HG02588 (cell line): Measurements from ENCODE around the gene NFKB1.
A peak's percentile ranks its signal among the peaks of the same experiment; 100 is the strongest.
"Not testable (repeated sequence)": the region's sequence is repeated elsewhere in the genome, so short reads cannot be mapped to it uniquely, and the experiment has no call there.

Experiments
- ATAC-seq: cut with Tn5 transposase; IDR thresholded peaks from one replicate; pipeline ENCODE4 v1.9.1; 2021; ENCODE audit warnings: mild to moderate bottlenecking, moderate library complexity; ENCODE audit not compliant: unreplicated experiment

NFKB1 gene

DNA sequence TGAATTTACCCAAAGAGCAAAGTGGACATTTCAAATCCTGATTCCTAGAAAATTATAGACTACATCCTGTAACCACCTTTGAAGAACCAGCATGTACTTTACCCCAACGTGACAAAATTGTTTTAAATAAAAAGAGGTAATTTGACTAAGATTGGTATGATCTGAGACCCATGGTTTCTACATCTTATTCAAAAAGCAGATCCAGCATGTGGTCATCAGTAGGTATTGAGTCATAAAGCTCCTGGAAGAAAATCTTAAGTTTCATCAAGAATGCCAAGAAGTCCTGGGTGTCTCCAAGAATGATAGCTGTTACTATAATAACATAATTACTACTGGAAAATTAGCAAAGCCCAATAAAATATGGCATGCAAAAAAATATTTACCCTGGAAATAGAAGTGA is 61.8 kb downstream of the NFKB1 start:
- ATAC-seq: no peak

DNA sequence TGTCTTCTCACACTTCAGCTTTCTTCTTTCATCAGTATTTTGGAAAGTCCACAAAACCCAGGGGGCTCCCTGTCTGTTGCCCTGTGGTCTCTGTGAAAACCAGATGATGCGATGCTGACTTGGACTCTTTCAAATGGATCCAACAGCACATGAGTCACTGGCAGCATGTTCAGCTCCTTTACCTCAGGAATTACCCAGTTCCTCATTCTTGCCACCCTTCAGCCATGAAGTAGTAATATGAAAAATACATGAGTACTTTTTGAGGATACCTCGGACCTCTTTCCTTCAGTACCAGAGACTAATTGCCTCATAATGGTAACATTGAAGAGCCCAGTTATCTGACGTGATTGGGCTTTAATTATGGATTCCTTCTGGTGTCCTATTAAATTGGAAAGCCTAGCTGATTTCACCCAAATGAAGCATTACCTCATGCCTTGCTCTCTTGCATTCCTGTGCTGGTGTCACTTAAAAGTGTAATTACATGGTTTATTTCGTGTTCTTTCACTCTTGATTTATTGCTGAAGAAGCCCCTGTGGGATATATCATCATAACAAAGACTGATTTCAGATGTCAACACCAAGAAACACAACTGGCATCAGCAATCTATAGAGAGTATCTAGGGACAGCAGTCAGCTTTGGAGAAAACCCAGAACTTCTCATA is 63.4 kb downstream of the NFKB1 start:
- ATAC-seq: peak; percentile 86

DNA sequence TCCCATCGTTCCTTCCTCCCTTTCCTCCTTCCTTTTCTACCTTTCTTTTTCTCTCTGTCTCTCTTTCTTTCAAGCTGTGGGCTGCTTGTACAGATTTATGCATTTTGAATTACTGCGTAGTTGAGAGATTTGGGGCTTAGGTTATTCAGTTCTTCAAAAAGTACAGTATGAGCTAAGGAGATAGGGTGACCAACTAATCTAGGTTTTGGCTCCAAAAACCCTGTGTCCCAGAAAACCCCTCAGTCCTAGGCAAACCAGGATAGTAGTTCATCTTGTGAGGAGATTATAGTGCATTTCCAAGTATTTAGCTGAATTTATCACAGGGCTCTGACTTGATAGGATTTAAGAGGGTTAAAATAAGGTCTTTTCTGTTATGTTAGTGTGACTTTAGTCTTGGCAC is 64.5 kb downstream of the NFKB1 start:
- ATAC-seq: no peak

DNA sequence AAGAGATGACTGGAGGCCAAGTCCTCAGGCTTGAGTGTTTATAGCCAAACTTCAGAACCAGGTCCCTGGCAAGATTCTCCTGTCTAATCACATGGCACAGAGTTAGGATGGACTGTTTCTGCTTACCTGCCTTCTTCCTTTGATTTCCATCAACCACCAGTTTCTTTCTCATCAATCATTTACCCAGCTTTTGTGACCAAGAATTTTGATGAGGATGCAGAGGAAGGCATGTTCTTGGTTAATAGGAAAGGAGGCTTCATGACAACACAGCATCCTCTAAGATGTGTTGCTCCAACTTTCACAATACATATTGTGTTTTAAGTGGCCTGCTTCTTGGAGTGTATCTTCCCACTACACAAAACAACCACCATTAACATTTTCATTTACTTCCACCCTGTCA is 65.3 kb downstream of the NFKB1 start:
- ATAC-seq: no peak

DNA sequence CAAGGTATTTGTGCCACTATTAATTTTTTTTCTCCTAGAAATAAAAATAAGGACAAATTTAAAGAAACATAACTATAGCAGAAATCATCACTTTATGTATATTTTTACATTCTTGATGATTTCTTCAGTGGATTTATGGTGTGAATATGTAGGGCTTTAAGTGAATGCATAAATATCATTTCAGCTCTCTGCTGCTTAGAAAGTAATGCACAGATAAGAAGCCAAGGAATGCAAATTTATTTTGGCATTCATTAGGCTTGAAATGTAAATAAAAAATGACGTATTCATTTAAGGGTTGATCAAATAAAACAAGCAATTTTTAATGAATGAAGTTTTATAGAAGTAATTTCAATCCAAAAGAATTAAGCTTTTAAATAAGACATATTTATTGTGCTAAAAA is 66.3 kb downstream of the NFKB1 start:
- ATAC-seq: no peak

DNA sequence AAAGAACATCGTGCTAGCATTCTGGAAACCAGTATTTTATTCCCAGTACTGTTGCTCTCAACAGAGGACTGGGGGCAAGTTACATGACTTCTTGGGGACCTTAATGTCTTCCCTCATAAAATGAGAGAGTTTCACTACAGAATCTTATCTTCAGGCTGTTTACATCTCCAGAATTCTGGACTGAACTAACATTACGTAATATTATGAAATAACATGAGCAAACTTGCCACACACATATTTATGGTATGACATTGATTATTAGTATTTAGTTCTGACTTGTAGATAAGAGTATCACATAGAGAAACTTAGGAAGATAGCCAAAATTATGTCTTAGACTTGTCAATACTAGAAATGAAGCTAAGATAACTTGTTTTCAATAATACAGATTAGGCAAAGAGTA is 68.0 kb downstream of the NFKB1 start:
- no peak for ATAC-seq

DNA sequence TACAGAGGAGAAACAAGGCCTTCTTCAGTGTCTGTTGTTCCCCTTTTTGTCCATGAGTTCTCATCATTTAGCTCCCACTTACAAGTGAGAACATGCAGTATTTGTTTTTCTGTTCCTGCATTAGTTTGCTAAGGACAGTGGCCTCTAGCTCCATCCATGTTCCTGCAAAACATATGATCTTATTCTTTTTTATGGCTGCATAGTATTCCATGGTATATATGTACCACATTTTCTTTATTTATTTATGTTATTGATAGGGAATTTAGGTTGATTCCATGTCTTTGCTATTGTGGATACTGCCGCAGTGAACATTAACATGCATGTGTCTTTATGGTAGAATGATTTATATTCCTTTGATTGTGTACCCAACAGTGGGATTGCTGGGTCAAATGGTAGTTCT is 69.1 kb downstream of the NFKB1 start:
- not testable (repeated sequence) for ATAC-seq

DNA sequence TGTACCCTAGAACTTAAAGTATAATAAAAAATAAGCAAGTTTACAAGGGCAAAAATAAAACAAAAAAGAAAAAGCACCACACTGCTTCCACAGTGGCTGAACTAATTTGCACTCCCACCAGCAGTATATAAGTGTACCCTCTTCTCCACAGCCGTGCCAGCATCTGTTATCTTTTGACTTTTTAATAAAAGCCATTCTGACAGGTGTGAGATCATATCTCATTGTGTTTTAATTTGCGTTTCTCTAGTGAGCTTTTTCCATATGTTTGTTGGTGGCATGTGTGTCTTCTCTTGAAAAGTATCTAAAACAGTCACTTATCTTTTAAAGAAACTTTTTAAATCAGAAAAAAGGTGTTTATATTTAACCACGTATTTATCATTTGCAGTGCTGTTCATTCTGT is 71.3 kb downstream of the NFKB1 start:
- ATAC-seq: no peak

DNA sequence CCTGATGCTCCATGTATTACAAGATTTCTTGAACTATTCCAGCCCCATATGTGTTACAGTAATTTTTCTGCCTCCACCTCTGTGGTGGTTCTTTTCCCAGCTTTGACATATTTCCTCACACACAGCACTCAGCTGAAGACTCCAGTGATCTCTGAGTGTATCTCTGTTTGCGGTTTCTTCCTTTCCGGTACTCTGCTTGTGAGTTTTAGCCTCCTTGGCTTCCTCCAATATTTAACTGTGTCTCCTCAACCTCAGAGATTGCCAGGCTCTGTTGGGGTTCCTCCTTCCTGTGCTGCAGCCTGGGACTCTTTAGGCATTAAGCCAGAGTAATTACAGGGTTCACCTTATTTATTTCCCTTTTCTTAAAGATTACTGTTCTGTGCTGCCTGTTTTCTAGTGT is 73.2 kb downstream of the NFKB1 start:
- no peak for ATAC-seq

DNA sequence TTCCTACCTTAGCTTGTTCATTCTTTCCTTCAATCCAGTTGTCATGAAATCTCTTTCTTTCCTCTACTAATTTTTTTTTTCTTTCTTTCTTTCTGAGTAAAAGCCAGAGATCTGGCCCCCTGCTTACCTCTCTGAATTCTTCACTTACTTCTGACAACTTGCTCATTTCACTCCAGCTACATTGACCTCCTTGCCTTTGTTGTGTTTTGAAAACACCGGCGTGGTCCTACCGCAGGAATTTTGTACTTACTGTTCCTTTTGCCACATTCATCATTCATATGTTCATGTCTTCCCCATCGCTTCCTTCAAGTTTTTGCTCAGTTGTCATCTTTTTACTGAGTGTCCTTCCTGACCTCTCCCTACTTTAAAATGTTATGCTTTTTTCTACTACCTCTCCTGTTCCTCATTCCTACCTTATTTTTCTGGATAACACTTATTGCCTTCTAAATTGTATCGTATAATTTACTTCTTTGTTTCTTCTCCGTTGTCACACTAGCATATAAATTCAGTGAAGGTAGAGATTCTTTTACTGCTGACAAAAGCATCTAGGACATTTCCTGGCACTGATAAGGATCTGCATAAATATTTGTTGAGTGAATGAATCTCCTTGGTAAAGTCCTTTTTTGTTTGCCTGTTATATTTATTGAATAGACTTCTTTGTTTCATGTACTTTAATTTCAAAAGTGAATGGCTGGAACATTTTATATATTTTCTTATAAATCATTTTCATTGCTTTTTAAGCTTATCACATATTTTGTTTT is 74.4 kb downstream of the NFKB1 start:
- ATAC-seq: no peak

DNA sequence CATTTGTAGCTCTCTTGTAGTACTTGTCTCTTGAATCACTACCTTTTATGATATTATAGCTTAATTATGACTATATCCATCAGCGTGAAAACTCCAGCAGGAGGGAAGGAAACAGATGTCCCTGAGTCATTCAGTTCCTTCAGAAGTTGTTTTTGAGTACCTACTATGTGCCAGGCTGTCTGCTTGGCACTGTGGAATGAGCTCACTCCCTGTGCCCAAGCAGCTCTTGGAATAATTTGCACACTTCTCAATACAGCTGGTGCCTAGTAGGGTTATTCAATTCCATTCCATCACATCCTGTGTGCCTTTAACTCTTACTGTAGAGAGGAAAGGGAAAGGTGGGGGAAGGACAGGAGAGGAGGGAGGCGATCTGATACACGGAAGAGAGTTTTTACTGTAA is 77.1 kb downstream of the NFKB1 start:
- no peak for ATAC-seq

DNA sequence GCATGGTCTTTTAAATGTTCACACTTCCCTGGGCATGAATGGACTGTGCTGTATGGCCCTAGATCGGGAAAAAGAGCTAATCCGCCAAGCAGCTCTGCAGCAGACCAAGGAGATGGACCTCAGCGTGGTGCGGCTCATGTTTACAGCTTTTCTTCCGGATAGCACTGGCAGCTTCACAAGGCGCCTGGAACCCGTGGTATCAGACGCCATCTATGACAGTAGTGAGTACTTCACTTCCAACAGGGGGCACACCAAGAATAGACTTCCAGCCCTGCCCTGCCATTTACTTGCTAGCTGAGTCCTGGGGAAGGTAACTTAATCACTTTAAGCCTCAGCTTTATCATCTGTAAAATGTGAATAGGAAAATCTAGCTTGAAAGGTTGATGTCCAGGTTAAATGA is 77.7 kb downstream of the NFKB1 start:
- no peak for ATAC-seq

DNA sequence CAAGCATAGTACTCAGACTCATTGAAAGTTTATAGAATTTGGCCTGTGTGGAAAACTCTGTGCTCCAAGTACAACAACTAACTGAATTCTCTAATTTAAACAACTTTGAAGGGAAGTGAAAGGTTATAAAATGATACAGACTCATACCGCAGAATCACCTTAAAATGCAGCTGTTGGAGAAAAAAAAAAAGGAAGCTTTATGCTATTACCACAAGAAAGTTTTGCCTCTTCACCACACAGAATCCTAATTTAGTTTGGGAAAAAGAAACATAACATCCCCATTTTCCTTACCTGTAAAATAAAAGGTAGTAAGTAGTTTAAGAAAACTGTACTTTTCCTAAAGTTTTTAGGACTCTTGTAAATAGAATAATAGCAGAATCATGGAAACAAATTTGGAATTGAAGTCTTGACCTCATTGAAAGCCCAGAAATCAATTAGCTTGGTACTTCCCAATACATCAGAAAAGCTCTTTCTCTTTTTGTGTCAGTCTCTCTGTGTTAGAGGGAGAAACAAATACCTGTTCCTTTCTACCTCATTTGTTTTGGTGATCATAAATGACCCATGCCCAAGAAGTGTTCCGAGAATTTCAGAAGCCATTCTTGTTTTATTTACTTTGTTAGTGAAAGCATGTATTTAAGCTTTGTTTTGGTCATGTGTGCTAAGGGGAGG is 78.8 kb downstream of the NFKB1 start:
- no peak for ATAC-seq

DNA sequence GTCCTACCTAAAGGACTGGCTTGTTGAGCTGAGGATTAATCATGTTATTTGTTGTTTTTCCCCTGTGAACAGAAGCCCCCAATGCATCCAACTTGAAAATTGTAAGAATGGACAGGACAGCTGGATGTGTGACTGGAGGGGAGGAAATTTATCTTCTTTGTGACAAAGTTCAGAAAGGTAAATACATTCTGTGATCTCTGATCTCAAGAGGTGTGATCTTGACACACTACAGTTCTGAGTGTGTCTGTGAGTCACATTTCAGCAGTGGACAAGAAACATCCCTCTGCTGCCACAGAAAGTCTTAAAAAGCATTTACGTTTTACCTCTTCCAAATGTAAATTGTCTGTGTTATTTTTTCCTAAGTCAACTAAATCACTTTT is 79.3 kb downstream of the NFKB1 start:
- no peak for ATAC-seq

DNA sequence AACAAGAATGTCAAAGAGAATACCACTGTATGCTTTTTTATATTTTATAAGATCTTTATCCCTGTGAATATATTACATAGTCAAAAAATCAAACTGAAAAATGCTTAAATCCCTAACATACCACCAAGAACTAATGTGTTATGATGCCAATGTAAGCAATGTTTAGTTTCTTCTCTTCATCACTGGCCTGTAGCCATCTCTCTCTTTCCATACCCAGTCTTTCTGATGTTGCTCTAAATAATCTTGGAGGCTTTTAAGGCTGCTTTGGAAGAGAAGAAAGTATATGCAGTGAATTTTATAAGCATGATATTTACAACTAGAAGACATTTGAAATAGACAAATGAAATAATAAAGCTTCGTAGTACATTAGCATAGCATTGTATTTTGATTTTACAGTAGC is 82.9 kb downstream of the NFKB1 start:
- ATAC-seq: no peak

DNA sequence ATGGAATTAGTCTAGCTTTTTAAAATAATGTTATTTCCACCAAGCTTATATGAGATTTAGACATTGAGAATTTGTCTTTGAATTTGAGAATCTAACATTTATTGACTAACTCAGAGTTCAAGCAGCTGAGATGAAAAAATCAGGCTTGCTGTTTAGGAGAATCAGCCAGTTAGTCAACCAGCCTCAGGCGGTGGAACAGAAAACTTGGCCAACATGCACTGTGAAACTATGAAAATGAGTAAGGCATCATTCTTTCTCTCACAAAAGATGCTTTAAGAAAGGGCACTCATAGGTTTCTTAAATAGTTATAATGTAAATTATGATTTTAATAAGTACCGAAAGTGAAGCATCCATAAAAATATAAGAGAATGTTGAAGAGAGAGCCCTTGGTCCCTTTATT is 84.2 kb downstream of the NFKB1 start:
- no peak for ATAC-seq

DNA sequence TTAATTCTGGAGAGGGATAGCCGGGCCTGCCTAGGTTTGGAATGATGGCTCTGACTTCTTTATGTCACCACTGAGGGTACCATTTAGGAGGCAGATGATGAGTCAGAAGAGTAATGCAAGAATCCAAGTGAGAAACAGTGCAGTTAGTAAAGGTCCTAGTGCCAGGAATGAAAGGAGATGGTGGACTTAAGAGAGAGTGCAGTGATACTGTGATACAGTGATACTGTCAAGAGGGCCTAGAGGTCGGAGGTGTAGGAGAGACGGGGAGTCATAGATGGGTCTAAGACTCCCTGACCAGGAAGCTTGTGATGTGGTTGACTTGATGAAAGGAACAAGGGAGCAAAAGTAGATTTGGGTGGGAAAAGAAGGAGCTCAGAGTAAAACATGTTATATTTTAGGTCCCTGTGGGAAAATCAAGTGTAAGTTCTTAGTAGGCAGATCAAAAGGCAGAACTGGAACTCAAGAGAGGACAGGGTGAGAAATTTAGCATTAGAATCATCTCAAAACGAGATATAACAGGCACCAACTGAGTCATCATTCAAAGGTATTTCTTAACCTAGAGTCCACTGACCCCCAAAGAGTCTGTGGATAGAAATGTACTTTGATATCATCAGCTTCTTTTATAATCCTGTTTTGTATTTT is 85.0 kb downstream of the NFKB1 start:
- ATAC-seq: no peak

DNA sequence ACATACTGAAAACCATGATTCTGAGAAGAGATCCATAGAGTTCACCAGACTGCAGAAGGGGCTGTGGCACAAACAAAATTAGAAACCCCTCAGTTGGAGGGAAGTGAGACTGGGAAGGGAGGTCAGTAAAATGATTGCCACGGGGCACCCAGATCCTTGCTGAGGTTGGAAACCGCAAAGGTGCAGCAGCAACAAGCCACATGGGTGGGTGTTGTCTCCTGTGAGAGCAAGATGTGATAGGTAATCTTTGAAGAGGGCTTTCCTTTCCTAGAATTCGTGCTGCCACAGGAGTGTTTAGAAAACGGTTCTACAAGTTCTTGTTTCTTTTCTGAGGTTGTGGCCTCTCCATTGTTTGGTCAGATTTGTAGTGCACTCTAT is 85.5 kb downstream of the NFKB1 start:
- no peak for ATAC-seq

DNA sequence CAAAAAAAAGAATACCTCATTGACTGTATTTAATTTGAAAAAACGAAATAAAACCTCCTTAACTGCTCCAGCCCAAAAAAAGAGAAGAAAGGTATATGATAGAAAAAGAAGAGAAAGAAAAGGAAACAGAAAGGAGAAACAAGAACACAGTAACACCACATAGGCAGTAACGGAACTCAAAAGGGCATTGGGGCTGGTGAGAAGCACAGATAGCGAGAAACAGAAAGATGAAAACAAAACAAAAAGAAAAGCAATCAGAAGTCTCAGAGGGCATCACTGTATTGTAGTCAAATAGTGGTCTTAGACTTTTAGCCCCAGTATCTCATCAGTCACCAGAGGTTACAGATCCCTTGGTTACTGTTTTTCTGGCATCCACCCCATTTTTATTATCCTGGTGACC is 88.6 kb downstream of the NFKB1 start:
- ATAC-seq: no peak

DNA sequence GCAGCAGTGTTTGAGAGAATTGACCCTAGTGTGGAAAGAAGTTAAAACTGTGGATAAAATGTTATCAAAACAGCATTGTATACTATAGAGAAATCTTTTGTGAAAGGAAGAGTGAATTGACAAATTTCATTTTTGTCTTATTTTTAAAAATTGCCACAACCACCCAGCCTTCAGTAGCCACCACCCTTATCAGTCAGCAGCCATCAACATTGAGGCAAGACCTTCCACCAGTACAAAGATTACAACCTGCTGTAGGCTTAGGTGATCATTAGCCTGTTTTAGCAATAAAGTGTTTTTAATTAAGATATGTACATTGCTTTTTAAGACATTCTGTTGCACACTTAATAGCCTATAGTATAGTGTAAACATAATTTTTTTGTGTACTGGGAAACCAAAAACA is 91.1 kb downstream of the NFKB1 start:
- no peak for ATAC-seq

DNA sequence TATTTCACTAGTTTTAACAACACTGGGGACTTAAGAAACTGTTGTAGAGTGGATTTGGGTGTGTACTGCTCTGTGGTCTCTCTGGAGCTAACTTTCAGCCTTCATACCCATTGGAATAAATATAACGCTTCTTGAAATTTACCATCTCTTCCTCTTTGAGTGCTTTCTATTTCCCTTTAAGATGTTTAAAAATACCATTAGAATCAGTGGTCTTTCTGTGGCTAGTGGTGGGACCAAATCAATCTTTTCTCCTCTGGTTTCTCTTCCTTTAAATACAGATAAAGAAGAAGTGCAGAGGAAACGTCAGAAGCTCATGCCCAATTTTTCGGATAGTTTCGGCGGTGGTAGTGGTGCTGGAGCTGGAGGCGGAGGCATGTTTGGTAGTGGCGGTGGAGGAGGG is 92.0 kb downstream of the NFKB1 start:
- ATAC-seq: no peak

DNA sequence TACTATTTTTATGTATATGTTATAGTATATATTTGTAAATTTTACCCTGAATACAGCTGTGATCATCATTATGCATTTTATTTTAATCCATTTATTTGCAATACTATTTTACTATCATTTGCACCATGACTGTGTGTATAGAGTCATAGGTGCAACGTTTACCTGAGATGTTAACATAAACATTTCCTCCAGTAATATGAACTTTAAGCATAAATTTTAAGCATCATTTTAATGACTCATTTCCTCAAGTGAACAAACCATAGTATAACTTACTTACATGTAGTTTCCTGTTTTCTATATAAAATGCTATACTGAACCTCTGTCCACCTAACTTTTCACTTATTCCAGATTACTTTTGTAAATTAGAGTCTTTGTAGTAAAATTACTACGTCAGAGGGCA is 92.8 kb downstream of the NFKB1 start:
- no peak for ATAC-seq
